ENCODE results near the gene TRIM8.
A peak's percentile ranks its signal among the peaks of the same experiment; 100 is the strongest.

TRIM8 gene

GRCh38 chr10:102645388-102645740, 1.1 kb downstream of the TRIM8 start:
- DNase-seq (ENCODE audit: low read depth, low spot score): no peak

GRCh38 chr10:102645741-102646609, 1.7 kb downstream of the TRIM8 start:
- ChIA-PET CTCF (interaction anchor here (0.8 to 3.2 kb wide), 15 partner anchors 11 to 143 kb away, joined by 3 to 11 read pairs (median 5); partner anchors contain the start of genes ACTR1A and SUFU), POLR2A (interaction anchor here (0.6 to 3.8 kb wide), 11 partner anchors 9 to 1604 kb away, joined by 3 to 35 read pairs (median 4); partner anchors contain the start of genes ARL3 and SFXN2)
- peak; percentile 66 for DNase-seq (ENCODE audit: low read depth, low spot score)
- H3K4me3 ChIP-seq (ENCODE audit: low read depth, low read length): peak overlapping the region; percentile 91
- no peak for TF ChIP-seq CTCF (IDR thresholded peaks at IDR 0.05; ENCODE audit: insufficient read depth, low read length, missing control alignments)

More at GRCh38 chr10:102645388-102645740, 1.1 kb downstream of the TRIM8 start:
- ChIA-PET CTCF (interaction anchor here (0.9 to 3.2 kb wide), 18 partner anchors 10 to 142 kb away, joined by 3 to 11 read pairs (median 5); partner anchors contain the start of genes ACTR1A and SUFU), POLR2A (interaction anchor here (1.0 to 3.8 kb wide), 6 partner anchors 10 to 68 kb away, joined by 3 to 35 read pairs (median 6); partner anchors contain the start of genes ARL3 and SFXN2)
- no peak for TF ChIP-seq CTCF (IDR thresholded peaks at IDR 0.05; ENCODE audit: insufficient read depth, low read length, missing control alignments)
- peak overlapping the region; percentile 91 for H3K4me3 ChIP-seq (ENCODE audit: low read depth, low read length)

GRCh38 chr10:102646610-102647442, 2.5 kb downstream of the TRIM8 start:
- CTCF ChIA-PET: interaction anchor here (0.8 to 3.2 kb wide), 10 partner anchors 12 to 144 kb away, joined by 3 to 11 read pairs (median 4); no protein-coding TSS in a partner anchor
- peak overlapping the region; percentile 91 for H3K4me3 ChIP-seq (ENCODE audit: low read depth, low read length)
- POLR2A ChIA-PET: interaction anchor here (0.6 to 3.8 kb wide), 9 partner anchors 9 to 1605 kb away, joined by 3 to 35 read pairs (median 4); partner anchors contain the start of genes ARL3 and SFXN2
- TF ChIP-seq CTCF (IDR thresholded peaks at IDR 0.05; ENCODE audit: insufficient read depth, low read length, missing control alignments): no peak
- DNase-seq (ENCODE audit: low read depth, low spot score): no peak

GRCh38 chr10:102647443-102648268, 3.4 kb downstream of the TRIM8 start:
- ChIA-PET CTCF (interaction anchor here (1.0 kb wide), 1 partner anchor 145 kb away, joined by 3 read pairs; no protein-coding TSS in a partner anchor), POLR2A (interaction anchor here (2.5 to 3.8 kb wide), 2 partner anchors 28 to 66 kb away, joined by 14 to 35 read pairs; partner anchors contain the start of genes ARL3 and SFXN2)
- TF ChIP-seq CTCF (IDR thresholded peaks at IDR 0.05; ENCODE audit: insufficient read depth, low read length, missing control alignments): no peak
- DNase-seq (ENCODE audit: low read depth, low spot score): no peak
- peak overlapping the region; percentile 91 for H3K4me3 ChIP-seq (ENCODE audit: low read depth, low read length)

- no peak for DNase-seq (ENCODE audit: low read depth, low spot score)
- H3K4me3 ChIP-seq (ENCODE audit: low read depth, low read length): peak overlapping the region; percentile 91
- ChIA-PET POLR2A (no interaction called here), CTCF (no interaction called here)
- TF ChIP-seq CTCF (IDR thresholded peaks at IDR 0.05; ENCODE audit: insufficient read depth, low read length, missing control alignments): no peak
These were observed 4.1 kb downstream of the TRIM8 start for GRCh38 chr10:102648269-102648888.

Measured in AG04449 (cell line).